ENCODE results near the gene APP. TPM values are rescaled to one million over a fixed set of nuclear protein-coding genes. Genes with fewer than 3 reads are reported as not detected.
"Not testable (repeated sequence)": the region's sequence is repeated elsewhere in the genome, so short reads cannot be mapped to it uniquely, and the experiment has no call there.

The APP gene
- total RNA-seq, 1 donor from 2014 or later = 356 TPM

- DNase-seq (no peak), ATAC-seq (no peak)
- intact Hi-C loops (cut with micrococcal nuclease) = no loop called here
Observed at GRCh38 chr21:26047279-26047967, 123.1 kb downstream of the APP start.

- intact Hi-C loops (cut with micrococcal nuclease) = no loop called here
- no peak for DNase-seq
- ATAC-seq = no peak
Observed at GRCh38 chr21:26043891-26044290, 126.7 kb downstream of the APP start.

- ATAC-seq (no peak), DNase-seq (no peak)
- intact Hi-C loops (cut with micrococcal nuclease) = no loop called here
Observed at GRCh38 chr21:26042181-26042876, 128.2 kb downstream of the APP start.

DNA sequence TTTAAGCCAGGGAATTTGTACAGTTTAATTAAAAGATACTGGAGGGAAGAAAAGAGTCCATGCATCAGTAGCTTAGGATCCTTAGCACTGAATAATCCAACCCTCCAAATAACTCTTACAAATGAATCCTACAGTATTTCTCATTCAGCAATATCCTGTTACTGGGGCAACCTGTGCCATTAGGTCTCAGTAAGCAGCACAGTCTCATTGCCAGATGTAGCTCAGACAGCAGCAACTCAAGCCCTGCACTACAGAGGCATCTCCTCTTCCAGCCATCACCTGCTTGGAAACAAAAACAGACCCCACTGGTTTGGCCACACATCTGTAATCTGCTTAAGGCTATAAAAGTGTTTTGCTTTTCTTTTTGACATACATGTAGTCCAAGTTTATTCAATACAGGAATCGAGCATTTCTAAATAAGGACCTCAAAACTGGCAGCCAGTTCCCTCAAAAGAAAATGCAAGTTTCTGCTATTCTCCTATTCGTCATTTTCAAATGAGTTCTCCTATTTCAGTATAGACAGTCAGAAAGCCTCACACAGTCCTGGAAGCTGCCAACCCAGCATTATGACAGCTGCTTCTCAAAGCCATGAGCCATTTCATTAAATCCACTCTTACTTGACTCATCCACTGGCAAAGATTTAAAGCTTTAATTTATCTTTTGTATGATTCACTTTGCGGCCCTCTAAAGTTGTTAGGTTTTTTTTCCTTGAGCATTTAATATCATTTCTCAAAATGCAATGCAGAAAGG, 129.0 kb downstream of the APP start:
- ATAC-seq (peak; percentile 41), DNase-seq (no peak)
- intact Hi-C loops (cut with micrococcal nuclease) = no loop called here

DNA sequence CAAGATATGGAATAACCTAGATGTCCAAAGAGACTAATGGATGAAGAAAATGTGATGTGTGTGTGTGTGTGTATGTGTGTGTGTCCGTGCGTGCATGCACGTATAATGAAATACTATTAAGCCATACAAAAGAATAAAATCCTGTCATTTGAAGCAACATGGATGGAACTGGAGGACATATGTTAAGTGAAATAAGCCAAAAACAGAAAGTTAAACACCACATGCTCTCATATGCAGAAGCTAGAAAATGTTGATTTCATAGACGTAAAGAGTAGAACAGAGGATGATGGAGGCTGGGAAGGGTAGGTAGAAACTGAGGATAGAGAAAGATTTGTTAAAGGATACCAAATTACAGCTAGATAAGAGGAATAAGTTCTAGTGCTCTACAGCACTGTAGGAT, 133.7 kb downstream of the APP start:
- no peak for ATAC-seq

GRCh38 chr21:26032263-26032662, 138.3 kb downstream of the APP start:
- ATAC-seq = no peak
- no peak for DNase-seq
- intact Hi-C loops (cut with micrococcal nuclease) = no loop called here

More for the DNA sequence above, 133.7 kb downstream of the APP start:
- intact Hi-C loops (cut with micrococcal nuclease) = no loop called here
- no peak for DNase-seq

DNA sequence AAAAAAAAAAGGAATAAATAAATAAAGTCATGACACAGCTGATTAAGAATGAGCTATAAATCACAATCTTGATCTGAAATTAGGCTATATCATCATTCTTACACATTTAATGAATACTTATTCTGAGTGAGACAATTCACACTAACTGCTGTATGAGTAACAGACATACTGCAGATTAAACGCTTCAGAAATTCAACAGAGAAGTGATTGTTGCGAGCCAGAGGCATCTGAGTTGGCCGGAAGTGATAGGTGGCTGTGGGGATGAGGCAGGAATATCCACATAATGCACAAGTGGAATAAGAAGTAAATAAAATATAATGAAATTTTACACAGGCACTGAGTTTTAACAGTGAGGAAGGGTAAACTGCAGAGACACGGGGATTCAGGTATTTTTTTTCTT, 142.4 kb downstream of the APP start:
- DNase-seq = no peak

DNA sequence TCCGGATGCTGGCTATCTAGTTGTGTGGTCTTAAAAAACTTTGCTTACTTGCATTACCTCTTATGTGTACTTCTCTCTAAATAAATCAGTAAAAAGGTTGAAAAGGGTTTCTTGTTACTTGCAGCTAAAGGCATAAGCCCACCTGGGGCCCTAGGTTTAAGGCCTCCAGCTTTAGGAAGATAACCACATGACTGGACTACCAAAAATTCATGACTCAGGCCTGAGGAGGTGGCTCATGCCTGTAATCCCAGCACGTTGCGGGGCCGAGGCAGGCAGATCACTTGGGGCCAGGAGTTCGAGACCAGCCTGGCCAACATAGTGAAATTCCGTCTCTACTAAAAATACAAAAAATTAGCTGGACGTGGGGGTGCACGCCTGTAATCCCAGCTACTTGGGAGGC, 142.9 kb downstream of the APP start:
- ATAC-seq = no peak

More for the DNA sequence above, 142.4 kb downstream of the APP start:
- intact Hi-C loops (cut with micrococcal nuclease) = no loop called here
- no peak for ATAC-seq

GRCh38 chr21:26025536-26026512, 144.7 kb downstream of the APP start:
- ATAC-seq (no peak), DNase-seq (no peak)
- intact Hi-C loops (cut with micrococcal nuclease) = no loop called here

More for the DNA sequence above, 142.9 kb downstream of the APP start:
- DNase-seq = no peak
- intact Hi-C loops (cut with micrococcal nuclease) = no loop called here

- intact Hi-C loops (cut with micrococcal nuclease); DNase-seq; ATAC-seq: not testable (repeated sequence)
Observed at GRCh38 chr21:26023406-26023805, 147.2 kb downstream of the APP start.

DNA sequence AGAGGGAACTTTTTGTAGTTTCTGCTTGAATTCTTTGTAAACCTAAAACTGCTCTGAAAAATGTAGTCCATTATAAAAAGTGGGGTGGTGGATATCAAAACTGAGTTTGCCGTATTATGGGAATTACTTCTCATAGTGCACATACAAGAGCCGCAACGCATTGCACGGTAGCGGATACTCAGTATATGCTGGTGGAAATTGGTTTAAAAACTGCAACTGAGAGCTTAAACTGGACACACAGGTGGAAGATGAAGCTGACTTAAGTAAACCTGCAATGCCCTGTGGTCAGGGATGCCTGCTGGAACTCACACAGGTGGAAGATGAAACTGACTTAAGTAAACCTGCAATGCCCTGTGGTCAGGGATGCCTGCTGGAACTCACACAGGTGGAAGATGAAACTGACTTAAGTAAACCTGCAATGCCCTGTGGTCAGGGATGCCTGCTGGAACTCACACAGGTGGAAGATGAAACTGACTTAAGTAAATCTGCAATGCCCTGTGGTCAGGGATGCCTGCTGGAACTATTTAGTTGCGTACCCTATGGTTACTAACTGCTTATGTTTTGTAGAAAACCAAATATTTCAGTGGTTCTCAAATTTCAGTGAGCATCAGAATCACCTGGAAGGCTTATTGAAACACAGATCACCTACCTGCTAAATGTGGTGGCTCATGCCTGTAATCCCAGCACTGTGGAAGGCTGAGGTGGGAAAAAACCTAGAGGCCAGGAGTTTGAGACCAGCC, 147.8 kb downstream of the APP start:
- ATAC-seq; DNase-seq; intact Hi-C loops (cut with micrococcal nuclease): not testable (repeated sequence)

- intact Hi-C loops (cut with micrococcal nuclease) = no loop called here
- DNase-seq (no peak), ATAC-seq (no peak)
Observed at GRCh38 chr21:26020510-26020909, 150.1 kb downstream of the APP start.

DNA sequence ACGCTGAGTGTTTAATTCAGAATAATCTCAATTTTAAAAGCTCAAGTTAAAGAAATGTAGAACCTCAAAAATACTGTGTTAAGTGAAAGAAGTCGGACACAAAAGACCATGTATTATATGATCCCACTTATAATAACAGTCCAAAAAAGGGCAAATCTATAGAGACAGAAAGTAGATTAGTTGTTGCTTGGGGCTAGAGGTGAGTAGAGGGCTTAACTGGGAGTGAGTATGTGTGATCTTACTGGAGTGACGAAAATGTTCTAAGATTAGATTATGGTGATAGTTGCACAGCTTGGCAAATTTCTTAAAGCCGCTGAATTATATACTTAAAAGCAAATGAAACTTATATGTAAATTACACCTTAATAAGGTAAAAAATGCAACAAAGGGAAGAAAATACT, 150.5 kb downstream of the APP start:
- intact Hi-C loops (cut with micrococcal nuclease) = no loop called here
- no peak for DNase-seq
- no peak for ATAC-seq

GRCh38 chr21:26019236-26019635, 151.3 kb downstream of the APP start:
- intact Hi-C loops (cut with micrococcal nuclease) = no loop called here
- ATAC-seq (no peak), DNase-seq (no peak)

- ATAC-seq = no peak
- intact Hi-C loops (cut with micrococcal nuclease) = no loop called here
- no peak for DNase-seq
Observed at GRCh38 chr21:26013970-26014369, 156.6 kb downstream of the APP start.

DNA sequence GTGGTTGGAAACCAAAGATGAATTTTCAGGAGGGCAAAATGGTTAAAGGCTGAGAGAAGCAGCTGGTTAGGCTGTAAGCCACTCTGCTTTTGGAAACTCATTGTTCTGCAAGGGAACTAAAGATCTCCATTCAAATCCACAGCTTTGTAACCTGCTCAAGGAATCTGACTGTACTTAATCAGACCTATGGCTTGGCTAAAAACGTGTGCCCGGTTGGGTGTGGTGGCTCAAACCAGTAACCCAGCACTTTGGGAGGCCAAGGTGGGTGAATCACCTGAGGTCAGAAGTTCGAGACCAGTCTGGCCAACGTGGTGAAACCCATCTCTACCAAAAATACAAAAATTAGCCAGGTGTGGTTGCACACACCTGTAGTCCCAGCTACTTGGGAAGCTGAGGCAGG, 158.1 kb downstream of the APP start:
- ATAC-seq; DNase-seq; intact Hi-C loops (cut with micrococcal nuclease): not testable (repeated sequence)

DNA sequence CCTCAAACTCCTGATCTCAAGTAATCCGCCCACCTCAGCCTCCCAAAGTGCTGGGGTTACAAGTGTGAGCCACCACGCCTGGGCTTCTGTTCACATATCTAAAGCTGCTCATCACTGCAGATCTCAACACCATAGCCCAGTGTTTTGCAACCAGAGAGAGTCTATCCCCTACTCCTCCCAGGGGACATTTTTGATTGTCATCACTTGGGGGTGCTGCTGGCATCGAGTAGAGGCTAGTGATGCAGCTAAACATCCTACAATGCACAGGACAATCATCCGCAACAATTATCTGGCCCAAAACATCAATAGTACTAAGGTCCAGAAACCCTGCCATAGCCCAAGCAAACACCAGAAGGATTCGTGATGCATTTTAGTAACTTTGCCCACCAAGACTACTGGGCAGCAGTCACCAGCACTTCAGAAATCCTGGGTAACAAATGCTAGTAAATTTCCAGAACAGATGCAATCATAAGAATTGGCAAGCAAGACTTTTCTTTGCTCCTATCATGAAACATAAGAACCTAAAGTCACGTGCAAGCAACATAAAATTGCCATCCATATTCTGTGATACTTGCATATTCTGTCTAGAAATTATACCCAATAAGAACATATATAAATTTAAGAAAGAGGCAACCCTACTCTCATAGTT, 159.2 kb downstream of the APP start:
- intact Hi-C loops (cut with micrococcal nuclease) = no loop called here
- DNase-seq (no peak), ATAC-seq (no peak)

GRCh38 chr21:26007951-26008498, 162.5 kb downstream of the APP start:
- ATAC-seq = peak; percentile 72
- DNase-seq = no peak
- intact Hi-C loops (cut with micrococcal nuclease) = no loop called here
